Neuronal stem cell (in vitro differentiated cells): Measurements from ENCODE around the gene SRSF6.

Source experiments
- DNase-seq: peaks from one replicate; pipeline ENCODE4 v3.0.0-alpha.2; 2013; ENCODE audit warnings: low spot score
- H2AFZ ChIP-seq: one replicate; pipeline ENCODE4 v1.6.1; 2013; ENCODE audit warnings: mild to moderate bottlenecking, low read length, inconsistent platforms
- H2AK5ac ChIP-seq: 2 replicates; pipeline ENCODE4 v1.6.1; 2013; ENCODE audit warnings: low read depth, mild to moderate bottlenecking, inconsistent platforms, low read length, moderate library complexity, mixed read lengths
- H2BK120ac ChIP-seq: 2 replicates; pipeline ENCODE4 v1.6.1; 2013; ENCODE audit warnings: low read depth, mild to moderate bottlenecking, inconsistent platforms, low read length, moderate library complexity, mixed read lengths
- H2BK12ac ChIP-seq: one replicate; pipeline ENCODE4 v1.6.1; 2013; ENCODE audit warnings: low read length, inconsistent platforms
- H2BK15ac ChIP-seq: 2 replicates; pipeline ENCODE4 v1.6.1; 2013; ENCODE audit warnings: mild to moderate bottlenecking, low read length, inconsistent platforms, mixed read lengths
- H2BK5ac ChIP-seq: one replicate; pipeline ENCODE4 v1.6.1; 2013; ENCODE audit warnings: inconsistent platforms, mild to moderate bottlenecking, low read length, moderate library complexity
- H3K14ac ChIP-seq: one replicate; pipeline ENCODE4 v1.6.1; 2013; ENCODE audit warnings: low read length, inconsistent platforms
- H3K18ac ChIP-seq: 2 replicates; pipeline ENCODE4 v1.6.1; 2013; ENCODE audit warnings: low read length, inconsistent platforms
- H3K23ac ChIP-seq: 2 replicates; pipeline ENCODE4 v1.6.1; 2013; ENCODE audit warnings: low read depth, mild to moderate bottlenecking, mixed read lengths, low read length, inconsistent platforms; ENCODE audit not compliant: poor library complexity
- H3K27ac ChIP-seq: replicated peaks from 3 replicates; pipeline ENCODE4 v1.5.1; 2013; ENCODE audit warnings: low read length, inconsistent platforms
- H3K27me3 ChIP-seq, 3 experiments: 2 replicates each; pipeline ENCODE4 v1.6.1; 2013; ENCODE audit warnings: low read length in 3 of 3, mild to moderate bottlenecking in 2 of 3, inconsistent platforms in 1 of 3, low read depth in 1 of 3, mixed read lengths in 1 of 3, moderate library complexity in 1 of 3; ENCODE audit not compliant: control insufficient read depth in 3 of 3, insufficient read depth in 3 of 3
- H3K36me3 ChIP-seq, 2 donors: replicated peaks in 1 of 2; 2 replicates each; pipeline ENCODE4 v1.6.1; 2013; ENCODE audit warnings: low read length in 2 of 2; ENCODE audit not compliant: control insufficient read depth in 2 of 2, insufficient read depth in 2 of 2
- H3K4ac ChIP-seq: 2 replicates; pipeline ENCODE4 v1.6.1; 2013; ENCODE audit warnings: inconsistent platforms, mild to moderate bottlenecking, low read length, moderate library complexity
- H3K4me1 ChIP-seq, 2 donors: 1 replicate in 1 of 2; 2 replicates in 1 of 2; pipeline ENCODE4 v1.6.1; 2013; ENCODE audit warnings: low read length in 2 of 2, low read depth in 1 of 2; ENCODE audit not compliant: control insufficient read depth in 2 of 2, insufficient read depth in 1 of 2
- H3K4me2 ChIP-seq: one replicate; pipeline ENCODE4 v1.6.1; 2013; ENCODE audit warnings: mild to moderate bottlenecking, low read length, inconsistent platforms; ENCODE audit not compliant: insufficient read depth, poor library complexity, severe bottlenecking
- H3K4me3 ChIP-seq, 2 donors: 2 replicates each; pipeline ENCODE4 v1.5.1; 2013; ENCODE audit warnings: low read length in 2 of 2, mild to moderate bottlenecking in 2 of 2, inconsistent platforms in 1 of 2, moderate library complexity in 1 of 2
- H3K79me1 ChIP-seq: one replicate; pipeline ENCODE4 v1.6.1; 2013; ENCODE audit warnings: low read depth, mild to moderate bottlenecking, inconsistent platforms, low read length, moderate library complexity
- H3K9ac ChIP-seq: one replicate; pipeline ENCODE4 v1.6.1; 2013; ENCODE audit warnings: mild to moderate bottlenecking, low read depth, low read length, inconsistent platforms; ENCODE audit not compliant: poor library complexity
- H3K9me3 ChIP-seq, 2 donors: replicated peaks in 1 of 2; 2 replicates each; pipeline versions ENCODE3 to v1.6.1; 2013; ENCODE audit warnings: low read length in 2 of 2, mild to moderate bottlenecking in 2 of 2, inconsistent platforms in 1 of 2, low read depth in 1 of 2, mixed read lengths in 1 of 2, moderate library complexity in 1 of 2; ENCODE audit not compliant: control insufficient read depth in 2 of 2, insufficient read depth in 1 of 2
- H4K8ac ChIP-seq: one replicate; pipeline ENCODE4 v1.6.1; 2013; ENCODE audit warnings: low read depth, mild to moderate bottlenecking, inconsistent platforms, low read length, moderate library complexity
- H4K91ac ChIP-seq: one replicate; pipeline ENCODE4 v1.6.1; 2013; ENCODE audit warnings: low read length, low read depth, mild to moderate bottlenecking, inconsistent platforms; ENCODE audit not compliant: poor library complexity
- WGBS, 2 donors: extraction: QIAGEN DNeasy Blood & Tissue Kit; methylation state at CpG; one replicate each; pipeline ENCODE4 v1.1.7; 2013; ENCODE audit warnings: missing lambda C conversion rate in 2 of 2, mixed read lengths in 1 of 2; ENCODE audit not compliant: insufficient read length in 2 of 2, insufficient replicate concordance in 1 of 2; ENCODE audit errors: extremely low coverage in 2 of 2; 5-methylcytosine and 5-hydroxymethylcytosine counted together

SRSF6 gene

DNA sequence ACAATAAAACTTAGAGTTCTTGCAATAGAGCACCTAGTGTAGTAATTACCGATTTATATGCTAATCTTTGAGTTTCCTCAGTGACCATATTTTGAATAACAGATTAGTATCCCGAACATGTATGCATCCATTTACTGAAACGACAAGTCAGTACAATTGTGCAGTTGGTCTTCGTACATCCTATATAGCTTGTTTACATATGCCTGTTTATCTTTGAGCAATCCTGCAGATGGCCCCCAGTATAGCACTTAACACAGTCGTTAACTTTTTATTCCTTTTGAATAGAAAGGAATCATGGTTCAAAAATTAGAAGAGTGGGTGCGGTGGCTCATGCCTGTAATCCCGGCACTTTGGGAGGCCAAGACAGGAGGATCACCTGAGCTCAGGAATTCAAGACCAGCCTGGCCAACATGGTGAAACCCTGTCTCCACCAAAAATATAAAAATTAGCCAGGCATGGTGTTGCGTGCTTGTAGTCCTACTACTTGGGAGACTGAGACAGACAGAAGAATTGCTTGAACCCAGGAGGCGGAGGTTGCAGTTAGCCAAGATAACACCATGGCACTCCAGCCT lies 6.6 kb downstream of the SRSF6 start:
- no CpG with 5 or more reads among the region's 9 CpGs for WGBS, 2 donors
- H3K27me3 ChIP-seq = no peaks in the 10 kb centered on the region
- H3K14ac ChIP-seq = no peak overlapping the region
- H2BK5ac ChIP-seq = no peak overlapping the region
- no peak overlapping the region for H3K23ac ChIP-seq
- H4K91ac ChIP-seq = no peak overlapping the region
- peaks cover 24 to 97% of the 10 kb centered on the region in 2 donors for H3K36me3 ChIP-seq
- no peak overlapping the region for H3K9ac ChIP-seq
- H3K4ac ChIP-seq = no peak overlapping the region
- no peaks in the 10 kb centered on the region for H3K4me1 ChIP-seq
- H3K9me3 ChIP-seq = no peaks in the 10 kb centered on the region
- no peak overlapping the region for H4K8ac ChIP-seq
- DNase-seq = no peak
- no peak overlapping the region for H3K18ac ChIP-seq
- H3K4me3 ChIP-seq = no peak overlapping the region
- H3K79me1 ChIP-seq = peaks cover 2% of the 10 kb centered on the region
- no peak overlapping the region for H2BK15ac ChIP-seq
- no peak overlapping the region for H2BK120ac ChIP-seq
- no peak overlapping the region for H2AFZ ChIP-seq
- H3K4me2 ChIP-seq = no peak overlapping the region
- no peak overlapping the region for H2AK5ac ChIP-seq
- no peak overlapping the region for H2BK12ac ChIP-seq
- no peak overlapping the region for H3K27ac ChIP-seq

DNA sequence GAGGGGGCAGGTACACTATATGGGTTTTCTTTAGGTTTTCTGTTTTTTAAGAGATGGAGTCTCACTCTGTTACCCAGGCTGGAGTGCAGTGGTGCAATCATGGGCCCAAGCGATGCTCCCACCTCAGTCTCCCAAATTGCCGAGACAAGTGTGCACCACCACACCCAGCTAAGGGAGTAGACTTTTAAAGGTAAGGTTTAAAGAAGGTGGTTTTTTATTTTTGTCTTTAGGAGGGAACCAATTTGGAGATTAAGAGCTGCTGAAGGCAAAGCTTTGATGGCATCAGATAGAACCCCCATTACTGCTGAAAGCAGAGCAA lies 7.9 kb downstream of the SRSF6 start:
- no peak for DNase-seq
- Histone ChIP-seq H3K79me1 (peaks cover 2% of the 10 kb centered on the region), H4K8ac (no peak overlapping the region), H3K18ac (no peak overlapping the region), H2AFZ (no peak overlapping the region), H3K4ac (no peak overlapping the region), H3K14ac (no peak overlapping the region), H4K91ac (no peak overlapping the region), H3K9me3 (no peaks in the 10 kb centered on the region), H2AK5ac (no peak overlapping the region), H3K27ac (no peak overlapping the region), H3K36me3 (peaks cover 17 to 87% of the 10 kb centered on the region in 2 donors), H2BK12ac (no peak overlapping the region), H3K9ac (no peak overlapping the region), H3K4me2 (no peak overlapping the region), H3K27me3 (no peaks in the 10 kb centered on the region), H3K4me1 (no peaks in the 10 kb centered on the region), H2BK15ac (no peak overlapping the region), H3K23ac (no peak overlapping the region), H2BK5ac (no peak overlapping the region), H2BK120ac (no peak overlapping the region), H3K4me3 (no peak overlapping the region)
- no CpG with 5 or more reads among the region's 2 CpGs for WGBS, 2 donors

DNA sequence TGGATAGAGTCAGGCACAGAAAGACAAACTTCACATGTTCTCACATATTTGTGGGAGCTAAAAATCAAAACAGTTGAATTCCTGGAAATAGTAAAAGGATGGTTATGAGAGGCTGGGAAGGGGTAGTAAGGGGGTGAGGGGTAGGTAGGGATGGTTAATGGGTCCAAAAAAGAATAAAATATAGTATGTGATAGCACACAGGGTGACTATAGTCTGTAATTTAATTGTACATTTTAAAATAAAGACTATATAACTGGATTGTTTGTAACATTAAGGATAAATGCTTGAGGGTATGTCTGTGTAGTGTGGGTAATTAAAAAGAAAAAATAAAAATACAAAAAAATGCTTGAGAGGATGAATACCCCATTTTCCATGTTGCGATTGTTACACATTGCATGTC lies 9.9 kb downstream of the SRSF6 start:
- no peak overlapping the region for H3K4me2 ChIP-seq
- no peaks in the 10 kb centered on the region for H3K9me3 ChIP-seq
- H4K8ac ChIP-seq = no peak overlapping the region
- no peak for DNase-seq
- H3K79me1 ChIP-seq = peaks cover 2% of the 10 kb centered on the region
- H3K18ac ChIP-seq = no peak overlapping the region
- H3K14ac ChIP-seq = no peak overlapping the region
- no peak overlapping the region for H2BK15ac ChIP-seq
- H2AFZ ChIP-seq = no peak overlapping the region
- no CpG with 5 or more reads among the region's 1 CpG for WGBS, 2 donors
- H3K36me3 ChIP-seq = peaks cover 12 to 67% of the 10 kb centered on the region in 2 donors
- no peak overlapping the region for H3K27ac ChIP-seq
- no peak overlapping the region for H3K4me3 ChIP-seq
- no peak overlapping the region for H2BK5ac ChIP-seq
- H3K23ac ChIP-seq = no peak overlapping the region
- no peaks in the 10 kb centered on the region for H3K27me3 ChIP-seq
- H3K4ac ChIP-seq = no peak overlapping the region
- H2BK120ac ChIP-seq = no peak overlapping the region
- H4K91ac ChIP-seq = no peak overlapping the region
- H2BK12ac ChIP-seq = no peak overlapping the region
- H3K9ac ChIP-seq = no peak overlapping the region
- no peak overlapping the region for H2AK5ac ChIP-seq
- H3K4me1 ChIP-seq = no peaks in the 10 kb centered on the region

DNA sequence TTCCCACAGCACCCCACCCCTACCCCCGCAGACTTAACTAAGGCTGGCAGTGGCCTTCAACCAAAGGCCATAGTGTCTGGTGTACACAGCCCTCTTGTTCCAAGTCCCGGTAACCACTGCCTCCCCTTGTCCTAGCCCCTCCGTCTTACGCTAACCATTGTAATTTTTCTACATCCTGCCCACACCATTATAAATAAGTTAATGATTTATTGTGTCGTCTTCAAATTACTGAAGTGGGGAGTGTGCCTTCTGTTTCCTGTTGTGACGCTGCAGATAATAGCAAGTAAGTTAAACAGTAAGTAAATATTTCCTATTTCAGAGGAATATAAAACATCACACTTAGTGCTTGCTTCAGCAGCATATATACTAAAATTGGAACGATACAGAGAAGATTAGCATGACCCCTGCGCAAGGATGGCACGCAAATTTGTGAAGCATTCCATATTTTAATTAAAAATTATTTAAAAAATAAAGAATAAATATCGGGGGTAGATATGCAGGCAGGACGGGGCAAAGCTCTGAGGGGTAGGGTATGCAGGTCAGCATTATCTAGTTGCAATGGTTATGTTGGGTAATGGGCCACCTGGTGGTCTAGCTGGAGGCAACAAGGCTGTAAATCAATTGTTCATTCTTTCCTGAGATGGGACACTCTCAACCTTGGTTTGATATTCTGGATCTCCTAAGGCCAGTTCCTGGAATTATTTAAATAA lies 15.1 kb downstream of the SRSF6 start:
- Histone ChIP-seq H3K4ac (no peak overlapping the region), H2BK120ac (no peak overlapping the region), H3K9me3 (no peaks in the 10 kb centered on the region), H2BK15ac (no peak overlapping the region), H3K36me3 (peaks cover 2 to 16% of the 10 kb centered on the region in 2 donors), H2BK5ac (no peak overlapping the region), H2AFZ (no peak overlapping the region), H3K4me3 (no peak overlapping the region), H2AK5ac (no peak overlapping the region), H2BK12ac (no peak overlapping the region), H4K8ac (no peak overlapping the region), H3K27ac (no peak overlapping the region), H3K4me1 (no peaks in the 10 kb centered on the region), H3K9ac (no peak overlapping the region), H4K91ac (no peak overlapping the region), H3K79me1 (peaks cover 2% of the 10 kb centered on the region), H3K23ac (no peak overlapping the region), H3K4me2 (no peak overlapping the region), H3K18ac (no peak overlapping the region), H3K27me3 (no peaks in the 10 kb centered on the region), H3K14ac (no peak overlapping the region)
- DNase-seq = no peak
- 100% methylated on average over 1 of the region's 11 CpGs; no CpG with 5 or more reads in 1 of the 2 donors for WGBS, 2 donors
